ENCODE results near the gene SLC6A6.

The SLC6A6 gene

GRCh38 chr3:14537590-14538450 is 135.4 kb downstream of the SLC6A6 start:
- DNase-seq (ENCODE audit: low read depth, low spot score), result peak; percentile 15

GRCh38 chr3:14538451-14539088 is 136.2 kb downstream of the SLC6A6 start:
- DNase-seq (ENCODE audit: low read depth, low spot score), result no peak
- H3K4me3 ChIP-seq (ENCODE audit: low read length), result no peak overlapping the region

More at GRCh38 chr3:14537590-14538450, 135.4 kb downstream of the SLC6A6 start:
- no peak overlapping the region for H3K4me3 ChIP-seq (ENCODE audit: low read length)
